Measurements from ENCODE around the gene KRIT1.
"Not testable (repeated sequence)": the region's sequence is repeated elsewhere in the genome, so short reads cannot be mapped to it uniquely, and the experiment has no call there.

The KRIT1 gene

DNA sequence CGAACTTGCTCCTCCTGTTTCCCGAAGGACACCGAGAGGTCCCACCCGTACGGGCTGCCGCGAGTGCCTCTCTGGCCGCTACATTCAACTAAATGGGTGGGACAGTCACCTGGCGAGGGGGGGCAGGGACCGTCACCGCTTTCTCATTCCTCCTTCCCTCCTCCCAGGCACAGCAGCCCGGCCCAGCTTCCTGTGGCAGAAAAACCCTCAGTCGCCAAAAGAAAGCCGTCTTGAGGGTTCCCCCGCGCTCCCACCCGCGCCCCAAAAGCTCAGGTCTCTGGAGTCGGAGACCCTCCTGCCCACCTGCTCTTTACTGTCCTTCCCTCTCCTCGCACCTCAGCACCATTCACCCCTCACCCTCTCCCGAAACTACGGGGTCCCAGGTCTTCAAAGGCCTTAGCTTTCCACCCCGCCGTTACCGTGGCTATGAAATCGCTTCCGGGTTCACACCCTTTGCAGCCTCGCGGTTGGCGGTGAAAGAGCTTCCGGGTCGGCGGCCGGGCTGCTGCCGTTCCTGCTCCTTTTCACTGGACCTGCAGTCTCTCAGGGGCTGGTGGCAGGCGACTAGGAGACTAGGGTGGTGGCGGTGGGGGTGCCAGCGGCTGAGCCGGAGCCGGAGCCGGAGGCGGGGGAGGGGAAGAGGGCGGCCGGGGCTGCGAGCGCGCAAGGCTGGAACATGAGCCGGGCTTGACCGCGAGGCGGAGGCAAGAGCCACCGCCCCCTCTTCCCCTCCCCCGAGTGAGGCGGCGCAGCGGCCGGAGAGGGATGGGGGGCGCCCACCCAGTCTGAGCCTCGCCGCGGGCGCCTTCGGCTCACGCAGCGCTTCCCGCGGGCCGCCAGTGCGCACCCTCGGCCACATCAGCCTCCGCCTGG is at the start of gene KRIT1, which contains the start of gene ANKIB1:
TSS of gene KRIT1 (minus strand) at position 428 of the 873 bp plus-strand sequence. CDS start 3,779 bp downstream, outside the sequence.
TSS of gene ANKIB1 (plus strand) at position 488 of the 873 bp plus-strand sequence. CDS start 49,005 bp downstream, outside the sequence.
- peak; percentile 53 for DNase-seq (ENCODE audit: low read depth)

DNA sequence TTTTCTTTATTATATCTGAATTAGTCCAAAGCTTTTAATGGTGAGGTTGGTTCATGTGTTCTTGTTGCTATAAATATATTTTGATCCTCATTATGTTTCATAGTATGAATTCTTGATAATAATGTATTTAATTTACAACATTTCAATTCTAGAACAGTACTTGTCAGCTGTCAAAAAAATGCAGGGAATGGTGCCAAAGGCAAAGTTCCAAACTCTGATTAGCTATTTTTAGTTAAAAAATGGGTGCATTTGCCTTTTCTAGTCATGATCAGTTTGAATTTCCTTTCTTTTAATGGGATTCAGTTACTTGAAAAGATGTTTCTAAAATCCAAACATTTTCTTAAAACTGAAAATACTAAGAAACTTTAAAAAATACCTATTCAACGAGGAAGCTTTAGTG is 49.7 kb upstream of the KRIT1 start:
- DNase-seq (ENCODE audit: low read depth), result no peak

DNA sequence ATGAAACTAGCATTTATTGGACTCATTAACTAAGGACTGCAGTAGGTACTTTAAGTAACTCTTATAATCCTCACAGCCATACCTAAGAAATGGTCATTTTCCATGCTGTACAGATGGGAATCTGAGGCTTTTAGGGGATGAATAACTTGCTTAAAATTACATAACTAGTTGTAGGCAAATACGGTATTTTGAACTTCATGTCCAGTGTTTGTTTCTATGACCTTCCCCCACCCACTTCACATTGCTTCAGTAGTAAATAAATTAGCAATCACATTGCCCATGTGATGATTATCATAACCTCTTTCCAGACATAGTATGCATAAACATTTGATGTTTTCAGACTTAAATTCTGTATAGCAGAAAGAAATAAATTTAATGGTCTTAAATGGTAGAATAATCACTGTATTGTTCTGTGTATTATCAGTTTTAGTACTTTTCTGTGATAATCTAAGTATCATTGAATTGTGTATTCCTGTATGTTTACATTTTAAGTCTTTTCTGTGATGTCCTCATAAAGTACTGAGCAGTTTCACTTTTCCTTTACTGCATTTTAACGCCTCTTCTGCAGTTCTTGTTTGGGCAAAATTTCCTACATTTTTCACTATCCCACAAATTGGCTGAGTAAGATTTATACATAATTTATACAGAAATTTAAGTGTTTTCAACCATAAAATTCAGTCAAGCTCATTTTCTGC is 48.3 kb upstream of the KRIT1 start:
- DNase-seq (ENCODE audit: low read depth), result no peak

DNA sequence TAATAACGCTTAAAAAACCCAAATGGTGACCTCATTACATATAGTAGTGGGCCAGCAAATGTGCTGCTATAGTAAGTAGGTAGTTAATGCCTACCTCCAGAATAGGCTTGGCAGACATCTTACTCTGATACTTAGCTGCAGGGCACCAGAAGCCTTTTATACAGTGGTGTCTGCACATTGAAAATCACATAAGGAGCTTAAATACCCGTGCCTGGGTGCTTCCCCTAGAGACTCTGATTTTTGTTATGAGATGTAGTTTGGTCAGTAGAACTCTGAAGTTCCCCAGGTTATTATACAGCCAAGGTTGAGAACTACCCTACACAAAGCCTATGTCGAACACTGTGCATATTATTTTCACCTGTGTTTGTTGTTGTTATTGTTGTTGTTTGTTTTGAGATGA is 47.3 kb upstream of the KRIT1 start:
- no peak for DNase-seq (ENCODE audit: low read depth)

DNA sequence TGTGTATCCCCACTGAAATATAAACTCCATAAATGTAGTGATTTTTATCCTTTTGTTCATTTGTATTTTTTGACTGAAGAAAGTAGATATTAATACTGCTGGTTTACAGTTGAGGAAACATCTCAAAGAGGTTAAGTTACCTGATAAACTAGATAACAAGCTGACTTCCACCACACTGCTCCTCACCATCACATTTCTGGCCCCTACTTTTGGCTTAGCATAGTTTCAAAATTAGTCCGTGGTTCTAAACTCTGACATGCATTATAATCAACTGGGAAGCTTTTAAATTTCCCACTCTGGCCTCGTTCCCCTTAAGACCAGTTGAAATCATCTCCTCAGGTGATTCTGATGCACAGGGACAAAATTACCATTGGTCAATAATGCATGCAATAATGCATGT is 43.6 kb upstream of the KRIT1 start:
- no peak for DNase-seq (ENCODE audit: low read depth)

DNA sequence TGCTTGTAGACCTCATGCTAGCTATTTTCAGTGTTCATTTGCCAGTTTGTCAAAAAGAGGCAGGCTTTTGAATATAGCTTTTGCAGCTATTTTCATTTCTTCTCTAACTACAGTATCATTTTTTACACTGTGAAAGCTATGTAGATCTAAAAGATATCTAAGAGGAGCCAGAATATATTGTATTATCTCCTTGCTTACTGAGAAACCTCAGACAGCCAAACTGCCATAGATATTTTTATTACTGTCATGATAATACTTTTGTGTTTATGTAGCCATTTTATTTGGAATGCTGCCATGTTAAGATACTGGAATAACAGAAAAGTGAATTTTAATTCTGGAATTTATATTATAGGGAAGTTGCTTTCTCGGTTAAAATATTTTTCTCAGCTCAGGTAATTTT is 37.2 kb upstream of the KRIT1 start:
- DNase-seq (ENCODE audit: low read depth), result no peak

DNA sequence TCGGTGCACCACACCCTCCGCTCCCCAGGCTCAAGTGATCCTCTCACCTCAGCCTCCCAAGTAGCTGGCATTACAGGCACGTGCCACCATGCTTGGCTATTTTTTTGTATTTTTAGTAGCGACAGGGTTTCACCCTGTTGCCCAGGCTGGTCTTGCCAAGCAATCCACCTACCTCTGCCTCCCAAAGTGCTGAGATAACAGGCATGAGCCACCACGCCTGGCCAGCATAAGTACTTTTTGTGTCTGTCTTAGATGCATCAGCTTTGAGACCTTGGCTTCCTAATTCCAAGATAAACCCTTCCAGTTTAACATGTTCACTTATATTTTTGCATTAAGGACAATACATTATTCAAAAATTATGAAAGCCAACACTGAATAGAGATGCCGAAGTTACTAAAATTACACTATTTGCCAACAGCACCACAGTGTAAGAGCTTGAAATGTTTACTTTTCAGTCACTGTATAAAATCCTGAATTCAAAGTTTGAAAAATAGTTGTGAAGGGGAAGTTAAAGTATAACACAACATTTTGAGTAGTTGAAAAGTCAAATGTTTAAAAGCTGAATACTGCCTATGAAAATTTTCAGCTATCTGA is 36.6 kb upstream of the KRIT1 start:
- no peak for DNase-seq (ENCODE audit: low read depth)

DNA sequence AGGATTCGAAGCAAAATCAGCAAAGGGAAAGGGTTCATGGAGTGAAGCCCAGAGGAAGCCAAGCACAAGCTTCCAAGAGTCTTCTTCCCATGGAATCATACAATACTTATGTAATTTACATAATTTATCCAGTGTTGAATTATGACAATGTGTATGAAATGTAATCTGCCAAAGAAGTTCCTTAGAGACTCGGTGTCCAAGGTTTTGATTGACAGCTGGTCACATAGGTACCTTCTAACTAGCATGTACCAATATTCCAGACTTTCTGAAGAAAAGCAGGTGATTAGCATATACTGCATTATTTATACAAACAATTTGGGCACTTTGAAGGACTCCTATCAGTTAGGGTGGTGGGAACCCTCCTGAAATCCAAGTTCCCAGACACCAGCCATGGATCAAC is 35.3 kb upstream of the KRIT1 start:
- no peak for DNase-seq (ENCODE audit: low read depth)

DNA sequence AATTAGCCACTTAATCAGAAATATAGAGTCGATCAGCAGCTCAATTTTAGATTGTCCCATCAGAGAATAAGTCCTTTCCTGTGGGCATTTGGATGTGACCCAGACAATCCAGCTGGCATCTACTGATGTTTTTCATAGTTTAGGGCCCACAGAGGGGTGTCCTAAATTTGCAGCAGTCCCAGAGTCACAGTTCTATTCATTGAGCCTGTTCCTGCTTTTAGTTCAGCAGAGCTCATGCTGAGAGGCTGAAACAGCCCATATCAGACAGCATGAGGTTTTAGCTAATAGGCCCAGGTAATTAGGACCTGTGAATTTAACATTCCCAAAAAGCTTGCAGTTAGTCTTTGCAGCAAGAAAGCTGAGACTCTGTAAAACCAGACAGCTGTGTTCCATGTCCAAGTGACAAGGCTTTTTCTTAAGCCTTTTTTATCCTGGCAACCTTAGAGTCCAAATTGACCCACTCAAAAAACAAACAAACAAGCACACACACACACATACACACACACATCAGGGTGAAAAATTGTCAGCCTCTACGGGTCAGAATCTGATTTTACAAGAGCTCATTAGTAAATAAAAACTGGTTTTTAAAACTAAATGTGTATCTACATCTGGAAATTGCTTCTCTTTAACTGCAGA is 33.8 kb upstream of the KRIT1 start:
- DNase-seq (ENCODE audit: low read depth), result no peak

DNA sequence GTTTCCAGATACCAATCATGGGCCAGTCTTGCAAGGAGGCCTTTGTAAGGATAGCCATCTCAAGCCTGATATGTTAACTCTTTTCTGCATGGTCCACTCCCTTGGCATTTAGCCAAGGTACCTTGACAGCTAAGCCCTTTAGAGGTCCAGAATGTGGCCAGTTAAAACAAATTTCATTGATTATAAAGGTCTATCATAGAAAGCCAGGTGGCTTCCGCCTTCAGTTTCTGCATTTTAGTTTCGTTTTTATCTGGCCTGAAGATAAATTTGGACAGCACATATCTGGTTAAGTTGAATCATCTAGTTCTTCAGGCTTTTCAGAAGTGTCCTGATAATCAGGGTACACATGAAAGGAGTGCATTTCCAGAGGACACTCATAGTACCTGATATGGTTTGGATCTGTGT is 30.7 kb upstream of the KRIT1 start:
- DNase-seq (ENCODE audit: low read depth), result no peak

DNA sequence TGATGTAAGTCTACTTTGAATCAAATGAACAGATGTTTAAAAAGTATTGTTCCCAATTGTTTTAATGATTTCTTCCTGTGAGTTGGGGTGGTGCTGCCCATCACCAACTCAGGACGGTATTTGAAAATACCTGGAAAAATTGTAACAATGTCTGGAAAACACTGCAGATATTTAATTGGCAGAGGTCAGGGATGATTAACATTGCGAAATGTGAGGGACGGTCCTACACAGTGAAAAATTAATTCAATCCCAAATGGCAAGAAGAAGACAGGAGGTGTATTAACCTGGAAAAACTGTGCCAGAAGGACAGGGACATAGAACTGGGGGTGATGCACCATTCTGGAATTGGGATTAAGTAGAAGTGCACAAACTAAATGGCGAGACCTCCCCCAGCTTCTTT is 29.6 kb upstream of the KRIT1 start:
- DNase-seq (ENCODE audit: low read depth), result no peak

DNA sequence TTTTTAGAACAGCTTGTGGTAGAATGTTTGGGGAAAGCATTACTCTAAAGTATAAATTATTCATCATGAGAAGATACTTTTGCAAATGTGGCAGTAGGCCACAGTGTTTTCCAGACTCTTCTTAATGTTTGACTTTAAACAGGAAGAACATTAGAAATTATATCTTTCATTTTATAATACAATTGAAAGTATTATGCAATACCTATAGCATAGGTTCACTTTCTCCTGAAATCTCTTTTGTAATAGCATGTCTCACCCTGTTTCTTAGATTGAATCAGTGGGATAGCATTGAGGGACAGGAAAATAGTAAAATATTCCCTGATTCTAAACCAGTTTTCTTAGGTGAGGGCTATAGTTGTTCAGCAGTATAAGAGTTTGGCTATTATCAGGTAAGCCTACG is 23.2 kb upstream of the KRIT1 start:
- no peak for DNase-seq (ENCODE audit: low read depth)

DNA sequence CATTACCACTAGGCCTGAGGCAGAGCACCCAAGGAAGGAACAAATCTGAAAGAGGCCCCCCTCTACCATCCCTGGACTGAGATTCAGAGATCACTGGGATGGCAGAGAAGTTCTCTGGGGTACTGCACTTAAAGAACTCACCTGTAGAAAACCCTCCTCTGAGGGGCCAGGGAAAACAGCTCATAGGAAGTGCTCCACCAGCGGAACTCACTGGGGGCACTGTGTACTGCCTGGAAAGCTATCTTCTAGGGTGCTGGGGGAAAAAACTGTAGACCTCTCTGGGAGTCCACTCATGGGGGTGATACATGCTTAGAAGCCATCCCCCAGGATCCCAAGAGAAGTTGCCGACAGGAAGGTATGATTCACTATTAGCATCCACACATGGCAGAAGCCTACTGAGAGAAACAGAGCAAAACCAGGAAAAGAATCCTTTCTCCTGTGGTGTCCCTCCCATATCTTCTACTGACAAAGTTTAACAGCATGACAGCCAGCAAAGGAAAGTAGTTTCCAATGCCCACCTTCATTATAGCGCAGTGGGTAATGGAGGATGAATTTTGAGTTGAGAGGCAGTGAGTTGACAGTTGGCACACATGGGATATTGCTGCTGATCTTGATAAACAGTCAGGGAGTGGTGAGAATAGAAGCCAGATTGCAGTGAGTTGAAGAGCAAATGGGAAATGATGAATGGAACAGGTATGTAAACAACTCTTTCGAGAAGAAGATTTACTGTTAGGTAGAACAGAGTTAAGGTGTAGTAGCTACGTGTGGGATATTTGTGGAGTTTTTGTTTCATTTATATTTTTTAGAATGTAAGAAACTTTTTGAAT is 20.9 kb upstream of the KRIT1 start:
- no peak for DNase-seq (ENCODE audit: low read depth)

DNA sequence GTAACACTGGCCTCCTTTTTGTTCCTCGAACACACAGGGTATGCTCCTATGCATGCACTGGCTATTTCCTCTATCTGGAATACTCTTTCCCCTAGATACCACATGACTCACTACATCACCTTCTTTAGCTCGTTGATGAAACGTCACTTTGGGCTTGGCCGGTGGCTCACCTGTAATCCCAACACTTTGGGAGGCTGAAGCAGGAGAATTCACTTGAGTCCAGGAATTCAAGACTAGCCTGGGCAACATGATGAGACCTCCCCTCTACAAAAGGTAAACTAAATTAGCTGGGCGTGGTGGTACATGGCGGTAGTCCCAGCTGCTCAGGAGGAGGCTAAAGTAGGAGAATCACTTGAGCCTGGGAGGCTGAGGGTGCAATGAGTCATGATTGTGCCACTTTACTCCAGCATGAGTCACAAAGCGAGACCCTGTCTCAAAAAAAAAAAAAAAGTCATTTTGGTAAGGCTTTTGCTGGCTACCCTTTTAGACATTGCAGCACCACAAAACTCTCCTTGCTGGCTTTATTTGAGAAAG is 14.6 kb upstream of the KRIT1 start:
- no peak for DNase-seq (ENCODE audit: low read depth)

DNA sequence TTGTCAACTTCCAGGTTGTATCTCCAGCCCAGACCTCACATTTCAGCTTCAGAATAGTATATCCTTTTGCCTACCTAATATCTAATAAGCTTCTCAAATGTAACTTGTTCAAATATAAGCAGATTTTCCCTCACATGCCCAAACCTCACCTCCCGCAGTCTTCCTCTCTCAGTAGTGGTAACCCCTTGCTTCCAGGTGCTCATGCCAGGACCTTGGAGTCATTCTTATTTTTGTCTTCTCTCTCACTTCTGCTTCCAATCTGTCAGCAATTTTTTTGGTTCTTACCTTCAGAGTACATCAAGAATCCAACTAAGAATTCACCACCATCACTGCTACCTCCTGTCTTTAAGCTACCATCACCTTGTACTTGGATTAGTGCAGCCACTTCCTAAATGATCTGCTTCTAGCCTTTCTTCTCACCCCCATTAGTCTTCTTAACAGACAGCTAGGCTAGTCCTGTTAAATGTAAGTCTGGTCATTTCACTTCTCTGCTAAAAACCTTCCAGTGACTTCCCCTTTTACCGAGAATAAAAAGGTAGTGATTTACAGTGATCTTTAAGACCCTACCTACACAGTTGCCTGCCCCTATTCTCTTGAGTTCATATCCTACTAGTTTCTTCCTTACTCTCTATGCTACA is 14.0 kb upstream of the KRIT1 start:
- DNase-seq (ENCODE audit: low read depth), result no peak

DNA sequence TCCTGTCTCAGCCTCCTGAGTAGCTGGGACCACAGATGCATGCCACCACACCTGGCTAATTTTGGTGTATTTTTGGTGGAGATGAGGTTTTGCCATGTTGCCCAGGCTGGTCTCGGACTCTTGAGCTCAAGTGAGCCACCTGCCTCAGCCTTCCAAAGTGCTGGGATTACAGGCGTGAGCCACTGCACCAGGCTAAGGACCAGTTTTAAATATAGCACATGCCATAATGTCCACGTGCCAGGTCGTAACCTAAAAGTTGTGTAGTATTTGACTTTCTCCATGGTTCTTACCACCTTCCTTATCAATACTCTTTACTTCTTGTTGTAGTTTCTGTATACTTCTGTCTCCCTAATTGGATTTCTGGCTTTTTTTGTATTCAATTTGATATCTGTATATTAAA is 13.3 kb upstream of the KRIT1 start:
- no peak for DNase-seq (ENCODE audit: low read depth)

DNA sequence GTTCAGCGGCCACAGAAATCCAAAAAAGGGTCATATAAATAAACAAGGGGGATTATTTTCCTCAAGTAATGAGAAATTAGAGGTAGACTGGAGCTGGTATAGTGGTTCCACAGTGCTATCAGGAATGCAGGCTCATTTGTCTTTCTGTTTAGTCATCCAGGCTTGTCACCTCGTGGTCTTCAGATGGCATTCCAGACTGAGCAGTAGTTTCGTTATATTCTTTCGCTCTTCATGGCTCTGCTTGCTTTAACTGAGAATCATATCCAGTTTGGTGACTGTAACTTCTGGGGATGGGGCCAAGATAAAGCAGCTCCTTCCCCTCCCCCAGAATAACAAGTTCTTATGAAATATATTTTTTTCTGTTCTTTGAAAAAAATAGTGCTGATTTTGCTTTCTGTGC is 9.6 kb upstream of the KRIT1 start:
- peak; percentile 20 for DNase-seq (ENCODE audit: low read depth)

DNA sequence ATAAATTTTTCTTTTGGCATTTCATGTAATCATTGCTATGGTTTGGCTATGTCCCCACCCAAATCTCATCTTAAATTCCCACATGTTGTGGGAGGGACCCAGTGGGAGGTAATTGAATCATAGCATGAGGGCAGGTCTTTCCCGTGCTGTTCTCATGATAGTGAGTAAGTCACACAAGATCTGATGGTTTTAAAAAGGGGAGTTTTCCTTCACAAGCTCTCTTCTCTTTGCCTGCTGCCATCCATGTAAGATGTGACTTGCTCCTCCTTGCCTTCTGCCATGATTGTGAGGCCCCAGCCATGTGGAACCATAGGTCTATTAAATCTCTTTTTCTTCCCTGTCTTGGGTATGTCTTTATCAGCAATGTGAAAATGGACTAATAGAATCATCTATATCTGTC is 9.1 kb upstream of the KRIT1 start:
- DNase-seq (ENCODE audit: low read depth), result not testable (repeated sequence)

DNA sequence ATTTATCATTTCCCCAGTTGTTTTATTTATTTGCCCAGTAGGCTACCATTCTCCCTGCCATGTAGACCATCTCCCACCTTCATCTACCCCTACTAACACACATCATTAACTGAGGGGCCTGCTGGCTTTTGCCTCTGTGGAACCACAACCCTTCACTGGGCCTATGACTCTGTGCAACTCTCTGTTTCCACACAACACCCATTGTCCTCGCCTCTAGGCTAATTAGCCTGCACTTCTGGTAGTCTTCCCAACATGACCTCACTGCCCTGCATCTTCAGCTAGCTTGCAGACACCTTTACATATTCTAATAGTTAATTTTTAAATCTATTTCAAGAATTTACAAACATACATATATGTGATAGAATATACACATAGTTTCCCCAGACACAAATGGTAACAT is 7.5 kb upstream of the KRIT1 start:
- DNase-seq (ENCODE audit: low read depth), result no peak

DNA sequence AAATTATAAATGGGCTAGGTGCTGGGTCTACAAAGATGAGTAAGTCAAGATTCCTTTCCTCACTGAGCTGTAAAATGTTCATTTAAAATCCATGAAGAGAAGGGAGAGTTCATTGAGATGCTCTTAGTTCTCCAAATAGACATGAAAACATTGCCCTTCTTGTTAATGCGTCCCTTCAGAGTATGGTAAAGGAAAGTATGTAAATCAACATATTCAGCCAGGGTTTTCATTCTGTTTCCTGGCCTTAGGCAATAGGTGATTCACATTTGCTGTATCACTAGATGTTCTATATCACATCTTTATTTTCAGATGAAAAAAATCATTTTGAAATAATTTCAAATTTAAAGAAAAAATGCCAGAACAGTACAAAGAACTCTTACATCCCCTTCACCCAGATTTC is 5.5 kb upstream of the KRIT1 start:
- no peak for DNase-seq (ENCODE audit: low read depth)

DNA sequence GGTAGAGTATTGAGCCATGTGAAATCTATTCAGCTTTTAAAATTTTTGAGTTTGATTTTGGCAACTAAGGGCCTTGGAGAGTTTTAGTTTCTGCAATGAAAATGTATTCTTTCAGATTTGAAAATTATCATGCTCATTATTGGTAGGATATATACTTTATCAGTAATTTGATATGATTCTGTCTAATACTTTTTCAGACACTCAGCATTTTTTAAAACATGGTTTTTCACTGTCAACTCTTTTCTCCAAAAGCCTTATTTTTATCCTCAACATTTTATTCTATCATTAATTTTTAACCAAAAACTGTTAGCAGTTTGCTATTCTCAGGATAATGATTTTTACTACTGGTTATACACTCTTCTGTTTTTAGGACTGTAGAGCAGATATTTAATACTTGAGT is 4.9 kb upstream of the KRIT1 start:
- DNase-seq (ENCODE audit: low read depth), result no peak
